Right ventricle myocardium inferior (tissue), 1 donor: ENCODE measurements around the gene ESYT2. TPM values are rescaled to one million over a fixed set of nuclear protein-coding genes. Genes with fewer than 3 reads are reported as not detected.
A peak's percentile ranks its signal among the peaks of the same experiment; 100 is the strongest.

Experiments
- ATAC-seq: fragments of 200-7000 bp; cut with Tn5 transposase; one replicate; pipeline ENCODE4 v1.9.1; 2020; ENCODE audit warnings: mild to moderate bottlenecking, moderate library complexity
- DNase-seq: peaks from one replicate; pipeline ENCODE4 v3.0.0; 2021; ENCODE audit errors: missing footprints
- intact Hi-C: fragments of 100-400 bp; cut with DNase I; formaldehyde crosslinking; loops from one replicate; pipeline ENCODE4 v1.11.0; 2022
- total RNA-seq: library from RNA; stranded (reverse); fragmentation: NEBNext Ultra II Directional; extraction: Animal tissue kit (Norgen Biotek cat#: 25700); gene quantifications from one replicate; pipeline ENCODE4 v1.2.1, GENCODE V29; 2021
- donor health status: DM: no; HTN: yes; CAD: no; lungs with severe emphysema.

ESYT2 gene
- total RNA-seq, 1 donor from 2014 or later: 42.5 TPM

- intact Hi-C loops: loop anchor here (5.0 kb wide), 2 partner anchors 85 to 130 kb away; no protein-coding TSS in a partner anchor
- ATAC-seq (no peak), DNase-seq (no peak)
These were observed 47.2 kb downstream of the ESYT2 start for GRCh38 chr7:158781974-158782664.

- intact Hi-C loops: loop anchor here (5.0 kb wide), 2 partner anchors 86 to 131 kb away; no protein-coding TSS in a partner anchor
- ATAC-seq (no peak), DNase-seq (no peak)
These were observed 47.9 kb downstream of the ESYT2 start for GRCh38 chr7:158781217-158781973.

- no peak for ATAC-seq
- no peak for DNase-seq
- intact Hi-C loops: no loop called here
These were observed 50.0 kb downstream of the ESYT2 start for GRCh38 chr7:158779061-158780000.

GRCh38 chr7:158778471-158778870 is 50.8 kb downstream of the ESYT2 start:
- no peak for DNase-seq
- intact Hi-C loops: no loop called here
- ATAC-seq: no peak

GRCh38 chr7:158777793-158778192 is 51.5 kb downstream of the ESYT2 start:
- ATAC-seq (no peak), DNase-seq (no peak)
- intact Hi-C loops: no loop called here

- intact Hi-C loops: no loop called here
- ATAC-seq (no peak), DNase-seq (no peak)
These were observed 52.8 kb downstream of the ESYT2 start for GRCh38 chr7:158776474-158776873.

GRCh38 chr7:158774952-158775351 is 54.4 kb downstream of the ESYT2 start:
- no peak for DNase-seq
- ATAC-seq: no peak
- intact Hi-C loops: no loop called here

GRCh38 chr7:158772916-158773315 is 56.4 kb downstream of the ESYT2 start:
- DNase-seq: no peak
- no peak for ATAC-seq
- intact Hi-C loops: no loop called here

- intact Hi-C loops: no loop called here
- DNase-seq (no peak), ATAC-seq (no peak)
These were observed 58.0 kb downstream of the ESYT2 start for GRCh38 chr7:158771213-158771834.

- DNase-seq (no peak), ATAC-seq (no peak)
- intact Hi-C loops: no loop called here
These were observed 61.6 kb downstream of the ESYT2 start for GRCh38 chr7:158767707-158768106.

- DNase-seq (no peak), ATAC-seq (no peak)
- intact Hi-C loops: no loop called here
These were observed 62.6 kb downstream of the ESYT2 start for GRCh38 chr7:158766570-158767281.

GRCh38 chr7:158765020-158765419 is 64.3 kb downstream of the ESYT2 start:
- DNase-seq: no peak
- ATAC-seq: peak; percentile 71
- intact Hi-C loops: no loop called here

- peak; percentile 81 for ATAC-seq
- no peak for DNase-seq
- intact Hi-C loops: no loop called here
These were observed 65.8 kb downstream of the ESYT2 start for GRCh38 chr7:158763454-158764033.

- intact Hi-C loops: no loop called here
- ATAC-seq: no peak
- DNase-seq: no peak
These were observed 67.4 kb downstream of the ESYT2 start for GRCh38 chr7:158761945-158762344.

- intact Hi-C loops: no loop called here
- DNase-seq (no peak), ATAC-seq (no peak)
These were observed 68.4 kb downstream of the ESYT2 start for GRCh38 chr7:158760936-158761335.

GRCh38 chr7:158760445-158760764 is 68.9 kb downstream of the ESYT2 start:
- ATAC-seq (no peak), DNase-seq (no peak)
- intact Hi-C loops: no loop called here

- DNase-seq (no peak), ATAC-seq (no peak)
- intact Hi-C loops: no loop called here
These were observed 69.4 kb downstream of the ESYT2 start for GRCh38 chr7:158759749-158760444.

GRCh38 chr7:158759245-158759614 is 70.1 kb downstream of the ESYT2 start:
- ATAC-seq: no peak
- no peak for DNase-seq
- intact Hi-C loops: no loop called here
